ENCODE measurements around the gene GPR55.

GRCh38 chr2:230946429-230947234 is 21.6 kb upstream of the GPR55 start:
- TF ChIP-seq CTCF (IDR thresholded peaks at IDR 0.05) (no peak), ATF6 (CRISPR knock-in tag; IDR thresholded peaks at IDR 0.05) (no peak)

Data from WTC11 (cell line).